ENCODE measurements around the gene MAP7D3.

The MAP7D3 gene

DNA sequence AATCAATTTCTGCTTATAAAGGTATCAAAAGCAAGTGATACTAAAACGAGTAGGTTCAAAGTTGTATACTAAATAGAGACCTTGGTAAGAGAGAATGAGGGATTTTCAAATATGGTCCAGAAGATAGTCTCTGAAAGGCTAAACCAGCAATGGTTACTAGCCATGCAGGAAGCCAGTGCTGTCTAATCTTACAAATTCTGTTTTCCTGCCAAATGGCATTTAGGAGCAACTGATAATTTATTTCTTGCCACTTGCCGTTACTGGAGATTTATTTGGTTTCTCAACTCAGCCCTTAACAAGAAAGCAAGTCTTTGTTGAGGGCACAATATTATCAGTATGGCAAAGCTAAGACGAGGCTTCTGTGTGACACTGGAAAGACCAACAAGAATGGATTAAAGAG, 47.2 kb downstream of the MAP7D3 start:
- DNase-seq = no peak

DNA sequence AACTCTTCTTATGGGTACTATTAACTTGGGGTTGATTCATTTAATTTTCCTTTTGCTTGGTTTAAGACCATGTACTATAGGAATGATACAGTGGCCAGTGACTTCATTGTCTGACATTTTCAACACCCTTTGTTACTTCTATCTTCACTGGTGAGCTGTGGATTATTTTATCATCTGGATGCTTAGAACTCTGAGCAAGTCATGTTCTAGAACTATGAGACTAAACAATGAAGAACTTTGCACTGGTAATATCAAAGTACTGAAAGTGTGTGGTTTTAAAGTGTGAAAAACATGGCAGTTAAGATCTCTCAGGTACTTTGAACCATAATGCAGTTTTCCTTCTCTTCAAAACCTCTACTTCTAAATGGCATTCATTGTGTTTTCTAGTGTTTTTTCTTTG, 47.8 kb downstream of the MAP7D3 start:
- no peak for DNase-seq

DNA sequence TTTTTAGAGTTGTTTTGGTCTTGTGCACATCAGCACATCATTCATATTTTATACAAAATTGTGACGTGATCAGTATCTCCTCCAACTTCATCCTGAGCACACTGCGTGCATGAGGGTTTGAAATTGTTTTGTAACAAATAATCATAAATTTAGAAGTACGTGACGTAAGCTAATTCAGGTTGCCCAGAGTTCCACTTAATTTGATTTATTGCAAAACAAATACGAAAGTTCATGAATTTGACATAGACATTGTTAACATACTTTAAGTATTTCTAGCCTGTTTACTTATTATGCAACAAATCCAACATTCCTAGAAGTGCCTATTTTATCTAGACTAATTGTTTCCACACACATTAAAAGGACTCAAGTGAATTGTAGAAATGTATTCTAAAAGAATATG, 48.3 kb downstream of the MAP7D3 start:
- no peak for DNase-seq

DNA sequence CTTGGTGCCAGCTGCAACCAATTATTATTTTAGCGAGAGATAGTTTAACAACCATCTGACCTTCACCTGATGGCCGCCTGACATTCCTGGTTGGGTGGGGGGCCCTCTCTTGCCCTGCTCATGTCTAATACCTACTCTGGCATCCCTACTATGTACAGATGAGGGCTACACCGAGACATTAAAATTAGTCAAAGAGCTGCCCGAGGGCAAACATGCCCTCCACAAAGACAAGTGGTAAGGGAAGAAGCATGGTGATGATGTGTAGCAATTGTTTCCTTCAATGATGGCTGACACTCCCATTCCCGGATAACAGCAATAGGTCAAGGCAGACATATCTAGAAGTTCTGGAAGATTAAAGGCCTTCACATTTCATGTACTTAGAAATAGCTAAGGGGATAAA, 49.6 kb downstream of the MAP7D3 start:
- no peak for DNase-seq

DNA sequence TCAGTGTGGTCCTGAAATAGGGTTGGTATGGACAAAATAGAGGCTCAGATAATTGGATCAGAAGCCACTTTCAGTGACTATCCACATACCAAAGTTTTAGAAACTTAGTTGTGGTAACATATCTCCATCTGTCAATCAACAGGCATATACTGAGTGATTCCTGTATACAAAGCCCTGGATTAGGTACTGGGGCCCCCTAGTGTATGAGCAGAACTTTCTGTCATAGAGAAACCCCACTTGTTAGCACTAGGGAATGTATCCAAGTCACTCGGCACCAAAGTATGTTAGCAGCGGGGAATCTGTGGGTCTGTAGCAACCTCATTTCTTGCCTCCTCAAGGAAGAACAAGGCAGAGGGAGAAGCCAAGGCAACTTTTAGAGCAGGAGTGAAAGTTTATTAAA, 50.7 kb downstream of the MAP7D3 start:
- DNase-seq = no peak

DNA sequence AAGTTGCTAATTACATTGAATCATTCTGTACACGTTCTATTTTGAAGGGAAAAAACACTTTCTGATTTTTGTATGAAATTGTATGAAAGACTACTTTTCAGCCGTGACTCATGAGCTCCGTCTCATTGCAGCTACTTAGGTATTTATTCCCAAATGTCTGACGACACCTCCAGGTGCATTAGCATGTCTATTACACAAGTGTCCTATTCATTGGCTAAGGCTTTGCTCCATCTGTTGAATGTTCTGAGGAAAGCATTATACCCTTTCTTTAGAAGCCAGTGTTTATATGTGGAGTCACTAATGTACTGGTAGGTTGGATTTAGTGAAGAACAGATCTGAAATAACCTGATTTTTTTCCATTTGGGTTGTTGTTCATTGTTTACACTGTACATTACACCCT, 51.8 kb downstream of the MAP7D3 start:
- DNase-seq = no peak

DNA sequence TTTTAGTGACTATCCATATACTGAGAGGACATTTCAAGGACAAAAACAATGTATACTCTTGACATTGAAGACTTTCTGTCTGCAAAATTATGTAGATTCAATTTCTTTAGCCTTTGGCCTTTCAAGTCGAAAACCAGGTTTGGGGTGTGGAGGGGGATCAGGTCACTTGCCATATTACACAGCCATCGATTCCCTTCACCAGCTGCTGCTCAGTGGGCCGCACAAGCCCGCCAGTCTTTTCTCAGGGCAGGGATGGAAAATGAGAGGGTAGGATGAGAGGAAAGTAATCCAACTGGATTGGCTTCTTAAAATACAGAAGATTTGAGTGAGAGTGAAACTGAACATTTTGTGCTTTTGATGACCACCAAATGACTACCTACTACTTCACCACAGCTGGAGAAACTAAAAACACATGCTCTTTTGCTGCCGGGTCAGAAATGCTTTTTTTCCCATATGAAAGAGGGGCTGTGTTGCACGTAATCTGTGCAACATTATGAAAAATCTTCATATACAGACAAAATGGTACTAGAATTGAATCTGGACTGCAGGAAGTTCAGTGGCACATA, 52.4 kb downstream of the MAP7D3 start:
- no peak for DNase-seq

DNA sequence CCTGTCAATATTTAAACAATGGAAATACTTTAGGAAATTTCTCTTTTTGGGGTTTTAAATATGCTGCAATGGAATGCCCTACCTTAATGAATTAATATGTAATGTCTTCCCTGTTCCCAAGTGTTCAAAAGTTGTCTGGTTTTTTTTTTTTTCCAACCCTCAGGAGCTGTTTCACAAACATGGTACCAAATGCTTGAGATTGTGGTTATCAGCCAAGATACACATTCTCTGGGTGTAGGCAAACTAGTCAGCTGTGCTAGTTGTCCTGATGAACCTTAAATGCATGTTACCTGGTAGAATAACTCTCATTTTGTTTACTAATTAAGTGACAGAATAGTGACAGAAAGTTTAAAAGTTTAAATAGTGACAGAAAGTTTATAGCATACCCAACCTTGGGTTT, 53.2 kb downstream of the MAP7D3 start:
- DNase-seq = no peak

DNA sequence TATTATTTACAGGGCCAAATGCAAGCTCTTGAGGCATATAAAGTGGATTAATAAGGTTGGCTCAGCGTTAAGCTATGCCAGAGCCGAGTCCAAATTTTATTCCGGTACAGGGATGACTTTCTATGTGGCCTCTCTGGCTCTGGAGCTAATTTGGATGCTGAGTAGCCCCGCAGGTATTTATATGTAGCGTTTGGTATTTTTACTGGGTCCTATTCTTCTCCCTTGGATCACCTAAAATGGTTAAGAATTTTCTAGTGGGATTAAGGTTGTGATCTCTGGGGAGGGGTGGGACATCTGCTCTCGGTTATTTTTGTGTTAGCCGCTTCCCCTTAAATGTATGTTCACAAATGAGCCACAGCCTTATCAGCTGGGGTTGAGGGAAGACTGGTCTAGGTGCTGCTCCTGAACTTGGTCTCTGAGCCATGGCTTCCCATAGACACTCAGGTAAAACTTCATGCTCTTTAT, 54.5 kb downstream of the MAP7D3 start:
- no peak for DNase-seq

DNA sequence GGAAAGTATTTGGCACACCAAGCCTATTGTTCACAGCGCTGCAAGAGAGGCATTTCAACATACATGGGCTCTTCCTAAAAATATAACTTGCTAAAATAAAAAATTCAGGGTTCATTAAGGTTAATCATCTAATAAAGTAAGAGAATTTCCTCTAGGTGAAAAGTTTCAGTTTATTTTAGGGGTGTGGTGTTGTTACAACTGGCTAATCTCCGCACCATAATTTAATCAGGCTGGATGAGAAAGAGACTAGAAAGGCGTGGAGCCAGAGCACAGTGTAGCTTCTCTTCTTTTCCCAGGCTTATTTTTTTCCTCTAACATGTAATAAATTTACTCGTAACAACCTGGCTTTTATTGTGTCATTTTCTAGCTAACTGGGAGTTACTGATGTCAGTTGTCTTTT, 56.0 kb downstream of the MAP7D3 start:
- no peak for DNase-seq

DNA sequence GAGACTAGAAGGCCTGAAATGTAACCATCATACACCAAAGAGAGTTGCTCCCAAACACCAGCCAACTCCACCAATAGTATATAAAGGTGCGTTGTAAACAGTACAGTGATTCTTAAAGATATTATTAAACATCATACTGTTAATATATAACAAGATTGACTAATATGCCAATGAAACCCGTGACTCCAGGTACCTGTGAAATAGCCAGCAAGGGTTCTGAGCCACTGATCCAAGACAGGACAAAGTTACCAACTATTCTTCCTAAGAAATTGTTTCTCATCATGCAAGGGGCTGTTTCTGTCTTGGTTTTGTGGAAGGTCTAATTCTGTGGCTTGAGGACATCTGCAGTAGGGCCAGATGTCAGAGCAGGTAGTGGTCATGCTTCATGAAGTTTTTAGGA, 56.7 kb downstream of the MAP7D3 start:
- DNase-seq = no peak

DNA sequence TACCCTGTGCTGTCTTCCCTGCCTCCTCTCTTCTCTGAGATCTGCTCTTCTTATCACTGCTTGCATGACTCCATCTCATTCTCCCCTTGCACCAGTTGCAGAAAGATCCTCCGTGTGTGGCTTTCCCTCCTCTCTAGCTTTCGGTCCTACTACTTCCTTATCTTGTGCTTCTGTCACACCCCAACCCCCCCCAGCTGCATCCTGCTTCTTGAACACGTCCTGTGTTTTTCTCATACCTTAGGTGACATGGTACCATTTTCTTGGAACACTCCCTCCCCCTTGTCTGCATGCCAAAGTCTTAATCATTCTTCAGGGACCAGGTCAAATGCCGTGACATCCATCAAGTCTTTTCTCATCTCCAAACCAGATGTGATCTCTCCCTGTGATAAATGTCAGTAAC, 57.4 kb downstream of the MAP7D3 start:
- no peak for DNase-seq

DNA sequence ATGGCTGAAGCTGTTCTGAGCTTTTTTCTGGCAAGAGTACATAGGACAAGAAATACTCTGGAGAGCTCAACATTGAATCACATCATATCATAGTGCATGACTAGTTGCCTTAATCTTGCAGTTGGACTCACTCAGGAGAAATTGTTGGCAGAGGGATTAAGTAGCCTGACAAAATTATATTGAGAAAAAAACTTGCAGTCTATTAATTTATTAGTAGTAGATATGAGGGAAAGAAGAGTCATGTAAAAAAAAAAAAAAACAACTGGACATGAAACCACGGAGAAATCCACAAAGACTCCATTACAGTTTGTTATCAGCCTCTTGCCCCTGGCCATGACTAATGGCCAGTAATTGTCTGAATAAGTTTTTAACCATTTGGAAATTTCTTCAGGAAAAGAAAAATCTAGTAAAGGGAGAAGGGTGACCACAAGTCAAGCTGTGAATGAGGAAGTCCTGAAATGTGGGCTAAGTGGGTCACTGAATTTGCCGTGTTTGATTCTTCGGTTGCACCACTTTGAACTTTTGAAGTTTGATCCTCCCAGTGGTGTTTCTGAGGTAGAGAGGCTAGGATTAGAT, 58.3 kb downstream of the MAP7D3 start:
- DNase-seq = no peak

DNA sequence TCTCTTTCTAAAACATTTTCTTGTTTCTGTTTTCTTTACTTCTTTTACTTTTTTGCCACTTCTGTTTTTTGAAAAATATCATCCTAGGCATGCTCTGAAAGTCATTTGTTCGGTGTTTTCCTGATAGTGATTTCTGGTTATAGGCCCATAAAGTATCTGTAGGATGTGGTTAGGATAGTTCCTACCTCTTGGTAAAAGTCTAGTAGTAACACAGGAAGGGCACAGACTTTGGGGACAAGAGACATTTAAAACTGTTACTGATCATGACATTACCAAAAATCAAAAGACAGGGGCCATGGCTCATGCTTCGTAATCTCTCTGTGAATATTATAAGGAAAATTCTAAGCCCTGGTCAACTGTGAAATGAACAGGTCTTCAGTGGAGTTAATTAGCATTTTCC, 59.1 kb downstream of the MAP7D3 start:
- no peak for DNase-seq

DNA sequence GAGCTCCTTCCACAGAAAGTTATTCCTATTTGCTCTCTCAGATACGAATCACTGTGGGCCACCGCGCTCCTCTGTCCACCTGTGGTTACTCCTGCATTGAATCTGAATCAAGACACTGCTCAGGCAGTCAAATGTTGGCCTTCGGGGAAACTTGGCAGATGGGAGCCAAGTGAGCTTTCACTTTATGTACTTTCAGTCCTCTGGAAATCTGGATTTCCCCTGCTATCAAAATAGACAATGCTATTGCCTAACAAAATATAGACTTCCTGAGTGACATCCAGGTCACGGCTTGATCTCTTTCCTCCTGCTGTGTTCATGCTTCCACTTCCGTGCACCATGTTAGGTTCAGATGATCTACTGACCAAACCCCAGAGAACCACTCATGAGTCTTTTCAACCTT, 60.0 kb downstream of the MAP7D3 start:
- DNase-seq = no peak

DNA sequence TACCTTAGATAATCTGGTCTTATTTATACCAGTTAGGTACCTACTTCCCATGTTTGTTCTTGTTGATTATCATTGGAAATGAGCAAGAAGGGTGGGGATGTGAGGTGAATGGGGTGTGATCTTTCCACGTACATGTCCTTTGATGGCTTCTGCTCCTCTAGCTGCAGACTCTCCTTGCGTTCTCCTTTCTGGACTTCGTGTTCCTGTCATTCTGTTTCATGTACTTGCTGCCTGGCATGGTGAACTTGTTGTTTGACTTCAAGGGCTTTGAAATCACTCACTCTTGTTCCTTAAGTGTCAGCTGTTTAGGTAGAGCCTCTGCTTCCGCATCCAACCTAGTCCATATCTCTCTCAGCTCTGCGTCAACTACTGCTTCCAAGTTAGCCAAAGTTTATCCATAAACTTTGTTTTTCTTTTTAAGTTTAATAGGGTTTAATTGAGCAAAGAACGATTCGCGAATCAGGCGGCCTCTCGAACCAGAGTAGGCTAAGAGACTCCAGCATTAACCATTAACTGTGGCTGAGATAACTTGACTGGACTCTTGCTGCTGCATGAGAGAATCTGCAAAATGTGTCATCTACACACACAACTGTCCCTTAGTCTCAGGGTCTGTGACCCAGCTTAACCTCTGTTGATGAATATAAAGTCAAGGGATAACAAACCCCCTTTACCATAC, 61.0 kb downstream of the MAP7D3 start:
- DNase-seq = no peak

DNA sequence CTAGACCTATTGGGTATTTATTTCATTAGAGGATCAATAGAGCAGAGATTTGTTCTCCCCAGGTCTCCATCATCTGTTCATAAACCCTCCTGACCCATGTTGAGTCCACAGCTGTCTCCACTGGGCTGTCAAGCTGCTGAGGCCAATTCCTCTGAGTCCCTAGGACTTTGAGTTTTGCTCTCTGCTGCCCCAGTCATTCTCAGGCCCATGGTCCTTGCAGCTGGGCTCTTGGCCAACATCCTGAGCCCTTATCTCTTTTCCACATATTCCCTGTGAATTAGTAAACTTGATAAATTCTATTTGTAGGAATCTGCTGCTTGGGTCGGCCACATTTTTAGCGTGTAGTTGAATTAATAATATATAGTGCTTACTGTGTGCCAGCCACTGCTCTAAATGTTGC, 62.0 kb downstream of the MAP7D3 start:
- DNase-seq = no peak

DNA sequence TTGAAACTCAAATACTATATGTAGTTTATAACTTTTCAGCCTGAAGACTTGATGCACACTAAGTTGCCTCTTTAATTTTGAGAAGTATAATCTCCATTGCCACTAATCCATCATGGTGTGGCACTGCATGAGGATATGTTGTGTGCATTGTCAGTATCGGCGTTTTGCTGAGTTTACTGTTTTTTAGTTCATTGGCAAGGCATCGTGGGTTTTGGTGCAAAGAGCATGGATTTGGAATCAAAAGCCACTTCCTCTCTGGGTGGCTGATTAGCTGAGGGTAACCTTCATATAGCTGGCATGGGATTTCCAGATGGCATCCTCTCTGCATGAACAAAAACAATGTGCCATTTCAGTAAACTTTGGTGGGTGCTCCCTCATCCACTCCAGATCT, 65.2 kb downstream of the MAP7D3 start:
- no peak for DNase-seq

DNA sequence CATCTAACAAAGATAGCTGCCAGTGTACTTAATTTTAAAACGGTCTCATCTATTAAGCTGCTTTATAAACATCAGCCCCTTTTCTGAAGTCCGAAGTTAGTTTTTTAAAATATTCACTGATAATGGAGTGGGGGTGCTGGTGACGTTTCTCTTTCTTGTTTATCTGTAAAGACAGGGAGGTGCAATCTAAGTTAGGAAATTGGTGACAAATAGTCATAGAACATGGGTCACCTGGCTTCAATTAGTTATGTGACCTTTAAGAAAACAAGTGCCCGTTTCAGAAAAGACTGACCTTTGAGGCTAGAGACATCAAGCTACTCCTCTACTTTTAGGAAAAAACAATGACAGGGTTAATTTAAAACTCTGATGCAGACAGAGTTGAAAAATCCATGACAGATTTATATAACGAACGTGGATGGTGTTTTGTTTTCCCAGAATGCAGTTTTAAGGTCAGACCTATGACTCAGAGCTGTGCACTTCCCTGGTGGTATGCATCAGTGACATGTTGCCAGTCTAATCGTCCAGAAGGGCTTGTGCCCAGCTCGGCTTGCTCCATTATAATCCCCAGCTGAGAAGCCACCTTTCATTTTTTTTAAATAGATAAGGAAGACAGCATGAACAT, 65.7 kb downstream of the MAP7D3 start:
- peak; percentile 9 for DNase-seq

DNA sequence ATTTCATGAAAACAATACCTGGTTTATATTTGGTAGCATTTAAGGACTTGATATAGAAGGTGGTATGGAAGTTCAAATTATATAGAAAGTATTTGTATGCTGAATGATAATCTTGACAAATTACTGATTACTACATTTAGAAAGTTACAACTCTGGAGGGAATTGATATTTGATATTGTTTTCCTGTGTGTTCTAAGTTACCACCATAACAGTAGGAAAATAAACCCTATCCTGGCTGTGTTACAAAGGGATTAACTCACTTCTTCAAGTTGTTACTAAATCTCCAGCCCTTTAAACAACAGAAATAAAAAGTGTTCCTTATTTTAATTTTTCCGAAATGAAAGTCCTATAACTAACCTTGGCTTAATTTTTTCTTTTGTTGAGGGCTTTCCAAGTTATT, 67.3 kb downstream of the MAP7D3 start:
- no peak for DNase-seq

DNA sequence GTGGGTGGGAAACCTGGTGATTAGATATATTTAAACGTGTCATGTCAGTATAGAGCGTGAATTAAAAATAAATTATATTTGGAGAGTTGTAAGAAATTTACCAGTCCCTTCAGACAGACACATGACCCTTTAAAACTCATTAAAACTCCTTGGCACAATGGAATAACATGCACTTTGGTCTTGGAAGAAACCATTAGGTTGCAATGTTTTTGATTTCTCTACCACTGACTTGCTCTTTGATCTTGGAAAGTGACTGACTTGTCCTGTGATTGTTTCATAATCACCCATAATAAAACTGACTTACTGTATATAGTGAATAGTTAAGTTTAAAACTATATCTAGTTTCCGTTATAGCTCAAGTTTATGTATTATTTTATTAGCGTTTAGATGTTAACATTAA, 68.0 kb downstream of the MAP7D3 start:
- DNase-seq = no peak

DNA sequence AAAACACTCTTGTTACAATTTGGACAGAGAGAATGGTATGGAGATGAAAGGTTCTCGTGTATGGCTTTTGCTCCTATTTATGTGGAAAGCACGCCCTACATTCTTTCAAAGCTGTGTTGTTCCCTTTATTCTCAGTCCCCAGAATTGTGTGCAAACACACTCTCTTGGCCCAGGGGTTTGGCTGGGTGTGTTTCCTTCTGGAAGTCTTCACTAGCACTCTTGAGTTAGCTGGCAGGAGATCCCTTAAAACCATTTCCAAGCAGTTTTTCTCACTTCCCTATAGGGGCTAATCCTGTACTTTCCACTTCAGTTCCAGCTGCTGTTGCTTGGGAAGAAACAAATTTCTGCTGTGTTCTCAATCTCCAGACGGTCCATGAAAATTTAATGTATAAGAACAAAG, 68.8 kb downstream of the MAP7D3 start:
- no peak for DNase-seq

DNA sequence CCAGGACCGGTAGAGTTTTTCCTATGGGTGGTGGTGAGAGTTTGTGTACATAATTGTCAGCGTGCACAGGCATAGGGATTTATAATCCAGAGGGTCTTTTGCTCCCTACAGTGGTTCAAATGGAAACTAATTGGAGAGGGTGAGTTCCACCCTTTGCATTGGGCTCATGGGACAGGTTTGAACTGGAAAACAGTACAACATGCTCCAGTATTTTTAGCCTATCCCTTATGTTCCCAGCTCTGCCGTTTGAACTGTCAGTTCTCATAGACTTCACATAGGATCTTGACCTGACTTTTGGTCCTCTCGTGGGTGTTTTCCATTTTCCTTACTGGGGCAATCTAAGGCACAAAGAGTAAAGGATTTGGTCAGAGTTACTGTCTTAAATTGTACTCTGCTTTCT, 72.1 kb downstream of the MAP7D3 start:
- DNase-seq = no peak

DNA sequence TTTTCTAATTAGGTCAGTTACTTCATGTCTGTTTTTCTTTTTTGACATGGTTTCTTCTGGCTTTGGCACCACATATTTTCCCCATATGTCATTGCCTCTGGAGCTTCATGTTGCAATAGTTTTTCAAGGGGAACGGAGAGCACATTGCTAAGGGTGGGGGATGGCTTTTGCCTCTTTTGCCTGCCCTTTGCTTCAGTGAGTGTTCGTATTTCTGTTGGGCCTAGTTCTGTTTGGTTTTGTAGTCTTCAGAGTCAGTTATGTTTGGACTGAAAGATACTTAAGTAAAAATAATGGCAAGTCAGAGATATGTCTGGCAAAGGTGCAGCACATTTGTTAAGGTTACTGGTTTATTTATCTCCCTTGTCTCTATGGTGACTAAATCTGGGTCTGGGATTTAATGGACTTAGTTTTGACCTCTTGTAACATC, 74.8 kb downstream of the MAP7D3 start:
- no peak for DNase-seq

All from NCI-H446 treated with DMSO at 0.1 percent for 48 hours (cell line).